MM.1S (cell line): Measurements from ENCODE around the gene MEGF11.

Experiments used
- DNase-seq: peaks from one replicate; pipeline ENCODE4 v3.0.0-alpha.2; 2015
- H2AFZ ChIP-seq: fragments of 300-600 bp; sonication (generic); 2 replicates; pipeline ENCODE4 v1.6.0; 2016; ENCODE audit warnings: antibody characterized with exemption, low read length
- H3F3A ChIP-seq: fragments of 300-600 bp; sonication (generic); 2 replicates; pipeline ENCODE4 v1.6.1; 2016; ENCODE audit warnings: mild to moderate bottlenecking, antibody characterized with exemption, low read length, moderate library complexity, mixed read lengths; ENCODE audit not compliant: insufficient read depth
- H3K27ac ChIP-seq: fragments of 300-600 bp; sonication (generic); 2 replicates; pipeline ENCODE4 v1.5.1; 2016; ENCODE audit warnings: mild to moderate bottlenecking, low read length
- H3K27me3 ChIP-seq: fragments of 300-600 bp; sonication (generic); replicated peaks from 2 replicates; pipeline ENCODE4 v1.6.0; 2016; ENCODE audit warnings: low read length; ENCODE audit not compliant: insufficient read depth
- H3K36me3 ChIP-seq: fragments of 300-600 bp; sonication (generic); replicated peaks from 2 replicates; pipeline ENCODE4 v1.6.1; 2016; ENCODE audit warnings: mild to moderate bottlenecking, low read length, mixed read lengths; ENCODE audit not compliant: insufficient read depth
- H3K4me1 ChIP-seq: fragments of 300-600 bp; sonication (generic); 2 replicates; pipeline ENCODE4 v1.6.1; 2016; ENCODE audit warnings: low read length, mixed read lengths
- H3K4me2 ChIP-seq: fragments of 300-600 bp; sonication (generic); 2 replicates; pipeline ENCODE4 v1.6.0; 2016; ENCODE audit warnings: low read depth, low read length
- H3K4me3 ChIP-seq: fragments of 300-600 bp; sonication (generic); 2 replicates; pipeline ENCODE4 v1.5.1; 2016; ENCODE audit warnings: low read length, mixed read lengths
- H3K79me2 ChIP-seq: fragments of 300-600 bp; sonication (generic); 2 replicates; pipeline ENCODE4 v1.6.1; 2016; ENCODE audit warnings: mixed run types, low read length, mixed read lengths
- H3K9ac ChIP-seq: fragments of 300-600 bp; sonication (generic); 2 replicates; pipeline ENCODE4 v1.6.1; 2016; ENCODE audit warnings: low read length, mixed read lengths
- H3K9me2 ChIP-seq: fragments of 300-600 bp; sonication (generic); replicated peaks from 2 replicates; pipeline ENCODE4 v1.6.1; 2016; ENCODE audit warnings: mild to moderate bottlenecking, low read length, mixed read lengths; ENCODE audit not compliant: insufficient read depth
- H3K9me3 ChIP-seq: fragments of 300-600 bp; sonication (generic); replicated peaks from 2 replicates; pipeline ENCODE4 v1.6.1; 2016; ENCODE audit warnings: mild to moderate bottlenecking, low read length, mixed read lengths; ENCODE audit not compliant: insufficient read depth
- H4K20me1 ChIP-seq: fragments of 300-600 bp; sonication (generic); 2 replicates; pipeline ENCODE4 v1.6.1; 2016; ENCODE audit warnings: mild to moderate bottlenecking, low read length, moderate library complexity, mixed read lengths; ENCODE audit not compliant: insufficient read depth
- CTCF ChIP-seq: fragments of 300-600 bp; sonication (generic); IDR thresholded peaks from 2 replicates; pipeline ENCODE4 v1.5.1; 2016; ENCODE audit warnings: antibody characterized with exemption, low read length, mixed read lengths
- EZH2 ChIP-seq: fragments of 300-600 bp; sonication (generic); optimal IDR thresholded peaks from 2 replicates; pipeline ENCODE3; 2017; ENCODE audit warnings: low read depth, mild to moderate bottlenecking, antibody characterized with exemption, low read length, mixed read lengths
- EZH2phosphoT487 ChIP-seq: fragments of 300-600 bp; sonication (generic); IDR thresholded peaks from 2 replicates; pipeline ENCODE4 v1.6.1; 2018; ENCODE audit warnings: antibody characterized with exemption, low read length

Gene MEGF11

GRCh38 chr15:66103293-66103590 is 150.3 kb downstream of the MEGF11 start:
- no peaks in the 10 kb centered on the region for H3K79me2 ChIP-seq
- no peak overlapping the region for H3K4me3 ChIP-seq
- no peak overlapping the region for H2AFZ ChIP-seq
- no peak for DNase-seq
- H3K9ac ChIP-seq: no peak overlapping the region
- peaks cover 8% of the 10 kb centered on the region; the same call in 1 of the 2 replicates for H3K27me3 ChIP-seq
- no peak overlapping the region for H3K27ac ChIP-seq
- H3K9me3 ChIP-seq: no peaks in the 10 kb centered on the region
- H3K9me2 ChIP-seq: no peaks in the 10 kb centered on the region
- TF ChIP-seq EZH2: no peak
- TF ChIP-seq EZH2phosphoT487: no peak
- TF ChIP-seq CTCF: no peak
- H3K36me3 ChIP-seq: no peaks in the 10 kb centered on the region
- no peaks in the 10 kb centered on the region for H3K4me1 ChIP-seq
- no peak overlapping the region for H3K4me2 ChIP-seq
- no peaks in the 10 kb centered on the region for H4K20me1 ChIP-seq
- H3F3A ChIP-seq: no peaks in the 10 kb centered on the region

- no peak overlapping the region for H2AFZ ChIP-seq
- H3K27ac ChIP-seq: no peak overlapping the region
- peaks cover 2% of the 10 kb centered on the region; the same call in 1 of the 2 replicates for H3K27me3 ChIP-seq
- H3K9me3 ChIP-seq: no peaks in the 10 kb centered on the region
- no peaks in the 10 kb centered on the region for H3F3A ChIP-seq
- no peaks in the 10 kb centered on the region for H3K4me1 ChIP-seq
- no peaks in the 10 kb centered on the region for H3K9me2 ChIP-seq
- no peaks in the 10 kb centered on the region for H3K36me3 ChIP-seq
- H3K9ac ChIP-seq: no peak overlapping the region
- TF ChIP-seq CTCF (no peak), EZH2 (no peak), EZH2phosphoT487 (no peak)
- DNase-seq: no peak
- H3K79me2 ChIP-seq: no peaks in the 10 kb centered on the region
- no peak overlapping the region for H3K4me3 ChIP-seq
- H4K20me1 ChIP-seq: no peaks in the 10 kb centered on the region
- H3K4me2 ChIP-seq: no peak overlapping the region
These were observed 150.8 kb downstream of the MEGF11 start for GRCh38 chr15:66102563-66103292.

DNA sequence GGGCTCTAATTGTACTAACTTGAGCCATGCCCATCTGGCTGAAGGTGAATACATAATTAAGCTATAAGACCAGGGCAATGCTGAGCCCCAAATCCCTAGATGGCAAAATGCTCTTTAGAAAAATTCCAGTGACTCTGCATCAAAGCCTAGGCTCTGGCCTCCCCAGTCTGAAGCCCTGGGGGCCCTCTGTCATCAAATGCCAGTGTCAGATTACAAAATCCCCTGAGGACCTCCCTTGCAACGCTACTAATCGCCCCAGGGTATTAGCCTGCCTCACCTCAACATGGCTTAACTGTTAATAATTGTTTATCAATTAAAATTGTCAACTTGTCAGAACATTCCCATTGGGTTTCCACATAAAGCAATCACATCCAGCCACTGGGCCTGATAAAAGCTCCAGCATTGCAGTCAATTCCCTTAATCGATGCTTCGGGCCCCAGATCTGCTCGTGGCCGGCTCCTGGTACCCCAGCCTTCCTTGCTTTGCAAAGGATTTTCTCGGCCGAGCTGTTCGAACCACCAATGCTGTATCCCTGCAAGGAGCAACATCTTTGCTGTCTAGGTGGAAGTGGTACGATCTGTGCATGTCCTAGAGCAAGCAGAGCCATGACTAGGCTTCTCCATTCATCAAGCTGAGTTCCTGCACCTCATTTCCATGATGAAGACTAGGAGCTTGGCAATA is 151.7 kb downstream of the MEGF11 start:
- Histone ChIP-seq H3K4me2 (no peak overlapping the region), H3K27me3 (no peaks in the 10 kb centered on the region; the same call in 1 of the 2 replicates), H3K9me2 (no peaks in the 10 kb centered on the region), H3K4me1 (no peaks in the 10 kb centered on the region), H3K9me3 (no peaks in the 10 kb centered on the region), H3F3A (no peaks in the 10 kb centered on the region), H4K20me1 (no peaks in the 10 kb centered on the region), H2AFZ (no peak overlapping the region), H3K36me3 (no peaks in the 10 kb centered on the region), H3K79me2 (no peaks in the 10 kb centered on the region), H3K9ac (no peak overlapping the region), H3K27ac (no peak overlapping the region), H3K4me3 (no peak overlapping the region)
- TF ChIP-seq EZH2phosphoT487 (no peak), CTCF (no peak)
- no peak for DNase-seq
